ENCODE results near the gene CLPTM1L. TPM values are rescaled to one million over a fixed set of nuclear protein-coding genes. Genes with fewer than 3 reads are reported as not detected.

CLPTM1L gene
- polyA plus RNA-seq, 1 donor from 2014 or later = 61.6 TPM

GRCh38 chr5:1381370-1382247 lies 36.7 kb upstream of the CLPTM1L start:
- Histone ChIP-seq H3K27ac (ENCODE audit: low read length) (no peak overlapping the region), H3K4me3 (ENCODE audit: low read length) (no peak overlapping the region), H2AFZ (ENCODE audit: low read depth, low read length) (no peak overlapping the region), H3F3A (ENCODE audit: insufficient read depth, low read length, poor library complexity, severe bottlenecking) (no peaks in the 10 kb centered on the region), H3K36me3 (ENCODE audit: insufficient read depth, low read length) (no peaks in the 10 kb centered on the region), H3K9ac (ENCODE audit: low read length) (no peak overlapping the region), H3K27me3 (ENCODE audit: insufficient read depth, low read depth, low read length) (peaks cover 25% of the 10 kb centered on the region), H3K4me2 (ENCODE audit: low read length) (no peak overlapping the region), H3K79me2 (replicated peaks; ENCODE audit: insufficient read depth, low read length) (no peaks in the 10 kb centered on the region), H3K9me3 (ENCODE audit: low read length) (peaks cover 8% of the 10 kb centered on the region), H3K9me2 (ENCODE audit: insufficient read depth, low read length) (no peaks in the 10 kb centered on the region), H4K20me1 (ENCODE audit: insufficient read depth) (no peaks in the 10 kb centered on the region)
- TF ChIP-seq EP300 (conservative IDR thresholded peaks at IDR 0.05; ENCODE audit: poor library complexity, severe bottlenecking) = no peak
- TF ChIP-seq RAD21 (conservative IDR thresholded peaks at IDR 0.05) = no peak
- TF ChIP-seq, protein P1, sequence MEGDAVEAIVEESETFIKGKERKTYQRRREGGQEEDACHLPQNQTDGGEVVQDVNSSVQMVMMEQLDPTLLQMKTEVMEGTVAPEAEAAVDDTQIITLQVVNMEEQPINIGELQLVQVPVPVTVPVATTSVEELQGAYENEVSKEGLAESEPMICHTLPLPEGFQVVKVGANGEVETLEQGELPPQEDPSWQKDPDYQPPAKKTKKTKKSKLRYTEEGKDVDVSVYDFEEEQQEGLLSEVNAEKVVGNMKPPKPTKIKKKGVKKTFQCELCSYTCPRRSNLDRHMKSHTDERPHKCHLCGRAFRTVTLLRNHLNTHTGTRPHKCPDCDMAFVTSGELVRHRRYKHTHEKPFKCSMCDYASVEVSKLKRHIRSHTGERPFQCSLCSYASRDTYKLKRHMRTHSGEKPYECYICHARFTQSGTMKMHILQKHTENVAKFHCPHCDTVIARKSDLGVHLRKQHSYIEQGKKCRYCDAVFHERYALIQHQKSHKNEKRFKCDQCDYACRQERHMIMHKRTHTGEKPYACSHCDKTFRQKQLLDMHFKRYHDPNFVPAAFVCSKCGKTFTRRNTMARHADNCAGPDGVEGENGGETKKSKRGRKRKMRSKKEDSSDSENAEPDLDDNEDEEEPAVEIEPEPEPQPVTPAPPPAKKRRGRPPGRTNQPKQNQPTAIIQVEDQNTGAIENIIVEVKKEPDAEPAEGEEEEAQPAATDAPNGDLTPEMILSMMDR (IDR thresholded peaks at IDR 0.05; ENCODE audit: poor library complexity, severe bottlenecking) = no peak
- TF ChIP-seq SMC3 (conservative IDR thresholded peaks at IDR 0.05; ENCODE audit: poor library complexity) = no peak

DNA sequence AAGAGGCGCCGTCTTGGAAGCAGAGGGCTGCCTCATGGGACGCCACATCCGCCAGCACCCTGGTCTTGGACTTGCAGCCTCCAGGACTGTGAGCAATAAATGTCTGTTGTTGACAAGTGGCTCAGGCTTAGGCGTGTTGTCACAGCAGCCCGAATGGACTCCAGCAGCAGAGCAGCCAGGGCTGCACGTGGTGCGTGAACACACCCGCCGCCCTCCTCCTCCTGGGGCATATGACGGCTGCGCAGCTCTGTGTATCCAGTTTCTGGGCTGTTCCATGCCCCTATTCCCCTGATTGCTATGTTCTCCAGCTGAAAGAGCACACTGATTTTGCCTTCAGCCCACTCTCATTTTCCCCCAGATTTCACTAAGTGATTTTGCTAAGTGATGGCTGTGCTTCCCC lies 36.0 kb upstream of the CLPTM1L start:
- Histone ChIP-seq H3K9ac (ENCODE audit: low read length) (no peak overlapping the region), H3K4me3 (ENCODE audit: low read length) (no peak overlapping the region), H4K20me1 (ENCODE audit: insufficient read depth) (no peaks in the 10 kb centered on the region), H2AFZ (ENCODE audit: low read depth, low read length) (no peak overlapping the region), H3K9me2 (ENCODE audit: insufficient read depth, low read length) (no peaks in the 10 kb centered on the region), H3K27ac (ENCODE audit: low read length) (no peak overlapping the region), H3K4me2 (ENCODE audit: low read length) (no peak overlapping the region), H3K79me2 (replicated peaks; ENCODE audit: insufficient read depth, low read length) (no peaks in the 10 kb centered on the region), H3F3A (ENCODE audit: insufficient read depth, low read length, poor library complexity, severe bottlenecking) (no peaks in the 10 kb centered on the region), H3K9me3 (ENCODE audit: low read length) (peaks cover 8% of the 10 kb centered on the region), H3K36me3 (ENCODE audit: insufficient read depth, low read length) (no peaks in the 10 kb centered on the region), H3K27me3 (ENCODE audit: insufficient read depth, low read depth, low read length) (peaks cover 18% of the 10 kb centered on the region)
- TF ChIP-seq, protein P1 (IDR thresholded peaks at IDR 0.05; ENCODE audit: poor library complexity, severe bottlenecking) = no peak
- no peak for TF ChIP-seq SMC3 (conservative IDR thresholded peaks at IDR 0.05; ENCODE audit: poor library complexity)
- no peak for TF ChIP-seq EP300 (conservative IDR thresholded peaks at IDR 0.05; ENCODE audit: poor library complexity, severe bottlenecking)
- no peak for TF ChIP-seq RAD21 (conservative IDR thresholded peaks at IDR 0.05)
- TF ChIP-seq, protein P2, sequence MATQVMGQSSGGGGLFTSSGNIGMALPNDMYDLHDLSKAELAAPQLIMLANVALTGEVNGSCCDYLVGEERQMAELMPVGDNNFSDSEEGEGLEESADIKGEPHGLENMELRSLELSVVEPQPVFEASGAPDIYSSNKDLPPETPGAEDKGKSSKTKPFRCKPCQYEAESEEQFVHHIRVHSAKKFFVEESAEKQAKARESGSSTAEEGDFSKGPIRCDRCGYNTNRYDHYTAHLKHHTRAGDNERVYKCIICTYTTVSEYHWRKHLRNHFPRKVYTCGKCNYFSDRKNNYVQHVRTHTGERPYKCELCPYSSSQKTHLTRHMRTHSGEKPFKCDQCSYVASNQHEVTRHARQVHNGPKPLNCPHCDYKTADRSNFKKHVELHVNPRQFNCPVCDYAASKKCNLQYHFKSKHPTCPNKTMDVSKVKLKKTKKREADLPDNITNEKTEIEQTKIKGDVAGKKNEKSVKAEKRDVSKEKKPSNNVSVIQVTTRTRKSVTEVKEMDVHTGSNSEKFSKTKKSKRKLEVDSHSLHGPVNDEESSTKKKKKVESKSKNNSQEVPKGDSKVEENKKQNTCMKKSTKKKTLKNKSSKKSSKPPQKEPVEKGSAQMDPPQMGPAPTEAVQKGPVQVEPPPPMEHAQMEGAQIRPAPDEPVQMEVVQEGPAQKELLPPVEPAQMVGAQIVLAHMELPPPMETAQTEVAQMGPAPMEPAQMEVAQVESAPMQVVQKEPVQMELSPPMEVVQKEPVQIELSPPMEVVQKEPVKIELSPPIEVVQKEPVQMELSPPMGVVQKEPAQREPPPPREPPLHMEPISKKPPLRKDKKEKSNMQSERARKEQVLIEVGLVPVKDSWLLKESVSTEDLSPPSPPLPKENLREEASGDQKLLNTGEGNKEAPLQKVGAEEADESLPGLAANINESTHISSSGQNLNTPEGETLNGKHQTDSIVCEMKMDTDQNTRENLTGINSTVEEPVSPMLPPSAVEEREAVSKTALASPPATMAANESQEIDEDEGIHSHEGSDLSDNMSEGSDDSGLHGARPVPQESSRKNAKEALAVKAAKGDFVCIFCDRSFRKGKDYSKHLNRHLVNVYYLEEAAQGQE (IDR thresholded peaks at IDR 0.05; ENCODE audit: borderline replicate concordance) = no peak
- no peak for TF ChIP-seq TAF1 (IDR thresholded peaks at IDR 0.05; ENCODE audit: low read depth)
- no peak for TF ChIP-seq POLR2AphosphoS5 (IDR thresholded peaks at IDR 0.05)
- no peak for TF ChIP-seq MXI1 (conservative IDR thresholded peaks at IDR 0.05; ENCODE audit: poor library complexity, severe bottlenecking)
- no peak for TF ChIP-seq EZH2 (IDR thresholded peaks at IDR 0.05; ENCODE audit: borderline replicate concordance, insufficient read depth, low read length, poor library complexity, severe bottlenecking)

Data from neural cell (in vitro differentiated cells).